K562 treated with DMSO at 1 percent for 24 hours (cell line): Measurements from ENCODE around the gene RPP25L. TPM values are rescaled to one million over a fixed set of nuclear protein-coding genes. Genes with fewer than 3 reads are reported as not detected.

Experiments
- total RNA-seq: library from RNA; unstranded; fragments of 300-600 nt; gene quantifications from 2 replicates; pipeline ENCODE4 v1.2.3, GENCODE V29; 2022; ENCODE audit warnings: low read depth; ENCODE audit not compliant: insufficient read depth

RPP25L gene
- 52.6 and 55.0 TPM in 2 replicates for total RNA-seq

GRCh38 chr9:34611811-34612787 lies at the start of gene RPP25L:
RPP25L (minus strand) TSS chr9:34612097; CDS start chr9:34611296, 801 bp downstream.

GRCh38 chr9:34651876-34652601 lies 40.1 kb upstream of the RPP25L start, which contains the start of gene IL11RA:
IL11RA (plus strand) TSS chr9:34652185; CDS start chr9:34655218, 3,033 bp downstream.

GRCh38 chr9:34646211-34647083 lies 34.5 kb upstream of the RPP25L start, which contains the start of gene GALT:
GALT (plus strand) TSS chr9:34646675; CDS start chr9:34646705, 30 bp downstream.

GRCh38 chr9:34637356-34638137 lies 25.6 kb upstream of the RPP25L start, which contains the start of gene SIGMAR1:
SIGMAR1 (minus strand) TSS chr9:34637787; CDS start chr9:34637697, 90 bp downstream.

GRCh38 chr9:34628656-34629490 lies 17.0 kb upstream of the RPP25L start, which contains the start of gene ARID3C:
ARID3C (minus strand) TSS chr9:34629066; CDS start chr9:34628014, 1,052 bp downstream.

GRCh38 chr9:34620061-34620994 lies 8.4 kb upstream of the RPP25L start, which contains the start of gene DCTN3:
DCTN3 (minus strand) TSS chr9:34620495; CDS start chr9:34620464, 31 bp downstream.

GRCh38 chr9:34589636-34590380 lies 22.1 kb downstream of the RPP25L start, which contains the start of gene CNTFR:
CNTFR (minus strand) TSS chr9:34589724; CDS start chr9:34568981, 20,743 bp downstream.

Other genes starting within 250 kb of the RPP25L start
- 3.3 and 3.8 TPM in 2 replicates for gene MYORG, start 235.2 kb downstream of the RPP25L start, total RNA-seq
- gene FAM219A, start 153.5 kb downstream of the RPP25L start, total RNA-seq = 20.9 and 21.6 TPM in 2 replicates
- not detected in 2 replicates for gene DNAI1, start 153.3 kb downstream of the RPP25L start, total RNA-seq
- gene ENHO, start 89.1 kb downstream of the RPP25L start, total RNA-seq = not detected in 2 replicates
- 0.21 TPM in 1 of 2 replicates, not detected in the other for gene CNTFR, start 22.4 kb downstream of the RPP25L start, total RNA-seq
- 146 and 150 TPM in 2 replicates for gene DCTN3, start 8.4 kb upstream of the RPP25L start, total RNA-seq
- gene ARID3C, start 17.0 kb upstream of the RPP25L start, total RNA-seq = not detected in 2 replicates
- gene SIGMAR1, start 25.7 kb upstream of the RPP25L start, total RNA-seq = 44.3 and 46.8 TPM in 2 replicates
- gene GALT, start 34.6 kb upstream of the RPP25L start, total RNA-seq = 16.9 and 18.1 TPM in 2 replicates
- 4.7 and 6.3 TPM in 2 replicates for gene IL11RA, start 40.1 kb upstream of the RPP25L start, total RNA-seq
- not detected in 2 replicates for gene CCL27, start 50.6 kb upstream of the RPP25L start, total RNA-seq
- gene CCL19, start 79.2 kb upstream of the RPP25L start, total RNA-seq = not detected in 2 replicates
- gene CCL21, start 98.0 kb upstream of the RPP25L start, total RNA-seq = not detected in 2 replicates